MM.1S (cell line): ENCODE data around the gene LMO1.

Experiments
- CTCF ChIP-seq: fragments of 300-600 bp; sonication (generic); IDR thresholded peaks from 2 replicates; pipeline ENCODE4 v1.5.1; 2016; ENCODE audit warnings: antibody characterized with exemption, low read length, mixed read lengths
- EZH2 ChIP-seq: fragments of 300-600 bp; sonication (generic); optimal IDR thresholded peaks from 2 replicates; pipeline ENCODE3; 2017; ENCODE audit warnings: low read depth, mild to moderate bottlenecking, antibody characterized with exemption, low read length, mixed read lengths

GRCh38 chr11:8261921-8262551 lies 1.6 kb downstream of the LMO1 start:
- TF ChIP-seq CTCF (no peak), EZH2 (no peak)
